Chondrocyte (in vitro differentiated cells): Measurements from ENCODE around the gene PPP1R14C. TPM values are rescaled to one million over a fixed set of nuclear protein-coding genes. Genes with fewer than 3 reads are reported as not detected.

Experiments
- DNase-seq: peaks from one replicate; pipeline ENCODE4 v3.0.0; 2021; ENCODE audit warnings: mixed read lengths, low spot score
- H3K27ac Mint-ChIP-seq: one replicate; pipeline ENCODE4 v1.8.0; 2021; ENCODE audit warnings: mild to moderate bottlenecking, moderate library complexity, mixed read lengths; ENCODE audit not compliant: unreplicated experiment
- H3K27me3 Mint-ChIP-seq: 2 replicates; pipeline ENCODE4 v1.8.0; 2021; ENCODE audit warnings: low read depth, mixed read lengths
- H3K36me3 Mint-ChIP-seq: 2 replicates; pipeline ENCODE4 v1.8.0; 2021; ENCODE audit warnings: low read depth, mixed read lengths
- H3K4me1 Mint-ChIP-seq: 2 replicates; pipeline ENCODE4 v1.8.0; 2021; ENCODE audit warnings: low read depth, mild to moderate bottlenecking, mixed read lengths
- H3K4me3 Mint-ChIP-seq: one replicate; pipeline ENCODE4 v1.8.0; 2021; ENCODE audit warnings: mild to moderate bottlenecking, moderate library complexity, mixed read lengths; ENCODE audit not compliant: unreplicated experiment
- H3K9me3 Mint-ChIP-seq: 2 replicates; pipeline ENCODE4 v1.8.0; 2021; ENCODE audit warnings: low read depth, mixed read lengths
- total RNA-seq: library from RNA; stranded (reverse); gene quantifications from 3 replicates; pipeline ENCODE4 v1.2.1, GENCODE V29; 2021
- TF ChIP-seq, protein P1 (sequence below): fragments of 200-600 bp; sonication (generic); IDR thresholded peaks from 2 replicates; pipeline ENCODE4 v1.5.0; 2021; ENCODE audit warnings: antibody characterized with exemption, mild to moderate bottlenecking, moderate library complexity

The PPP1R14C gene
- total RNA-seq, 1 donor from 2014 or later: 3.4 TPM

DNA sequence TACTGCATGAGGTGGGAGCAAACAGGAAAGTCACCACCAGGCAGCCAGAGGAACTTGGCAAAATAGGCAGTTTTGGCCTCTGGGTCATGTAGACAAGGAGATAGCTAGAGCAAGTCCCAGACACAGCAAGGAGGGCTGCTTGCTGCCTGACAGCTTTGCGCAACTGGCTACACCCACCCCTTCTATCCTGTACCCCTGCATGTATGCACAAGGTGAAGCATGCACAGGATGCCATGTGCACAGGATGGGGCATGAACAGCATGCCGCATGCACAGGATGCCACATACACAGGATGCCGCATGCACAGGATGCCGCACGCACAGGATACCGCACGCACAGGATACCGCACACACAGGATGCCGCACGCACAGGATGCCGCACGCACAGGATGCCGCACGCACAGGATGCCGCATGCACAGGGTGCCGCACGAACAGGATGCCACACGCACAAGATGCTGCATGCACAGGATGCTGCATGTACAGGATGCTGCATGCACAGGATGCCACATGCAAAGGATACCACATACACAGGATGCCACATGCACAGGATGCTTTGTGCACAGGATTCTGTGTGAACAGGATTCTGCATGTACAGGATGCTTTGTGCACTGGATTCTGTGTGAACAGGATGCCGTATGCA, 121.0 kb downstream of the PPP1R14C start:
- H3K4me3 Mint-ChIP-seq: no peak overlapping the region
- H3K27ac Mint-ChIP-seq: no peak overlapping the region
- peaks cover 23% of the 10 kb centered on the region for H3K4me1 Mint-ChIP-seq
- H3K36me3 Mint-ChIP-seq: no peaks in the 10 kb centered on the region
- no peaks in the 10 kb centered on the region for H3K9me3 Mint-ChIP-seq
- no peak for DNase-seq
- TF ChIP-seq, protein P1, sequence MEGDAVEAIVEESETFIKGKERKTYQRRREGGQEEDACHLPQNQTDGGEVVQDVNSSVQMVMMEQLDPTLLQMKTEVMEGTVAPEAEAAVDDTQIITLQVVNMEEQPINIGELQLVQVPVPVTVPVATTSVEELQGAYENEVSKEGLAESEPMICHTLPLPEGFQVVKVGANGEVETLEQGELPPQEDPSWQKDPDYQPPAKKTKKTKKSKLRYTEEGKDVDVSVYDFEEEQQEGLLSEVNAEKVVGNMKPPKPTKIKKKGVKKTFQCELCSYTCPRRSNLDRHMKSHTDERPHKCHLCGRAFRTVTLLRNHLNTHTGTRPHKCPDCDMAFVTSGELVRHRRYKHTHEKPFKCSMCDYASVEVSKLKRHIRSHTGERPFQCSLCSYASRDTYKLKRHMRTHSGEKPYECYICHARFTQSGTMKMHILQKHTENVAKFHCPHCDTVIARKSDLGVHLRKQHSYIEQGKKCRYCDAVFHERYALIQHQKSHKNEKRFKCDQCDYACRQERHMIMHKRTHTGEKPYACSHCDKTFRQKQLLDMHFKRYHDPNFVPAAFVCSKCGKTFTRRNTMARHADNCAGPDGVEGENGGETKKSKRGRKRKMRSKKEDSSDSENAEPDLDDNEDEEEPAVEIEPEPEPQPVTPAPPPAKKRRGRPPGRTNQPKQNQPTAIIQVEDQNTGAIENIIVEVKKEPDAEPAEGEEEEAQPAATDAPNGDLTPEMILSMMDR: no peak
- peaks cover 6% of the 10 kb centered on the region for H3K27me3 Mint-ChIP-seq

DNA sequence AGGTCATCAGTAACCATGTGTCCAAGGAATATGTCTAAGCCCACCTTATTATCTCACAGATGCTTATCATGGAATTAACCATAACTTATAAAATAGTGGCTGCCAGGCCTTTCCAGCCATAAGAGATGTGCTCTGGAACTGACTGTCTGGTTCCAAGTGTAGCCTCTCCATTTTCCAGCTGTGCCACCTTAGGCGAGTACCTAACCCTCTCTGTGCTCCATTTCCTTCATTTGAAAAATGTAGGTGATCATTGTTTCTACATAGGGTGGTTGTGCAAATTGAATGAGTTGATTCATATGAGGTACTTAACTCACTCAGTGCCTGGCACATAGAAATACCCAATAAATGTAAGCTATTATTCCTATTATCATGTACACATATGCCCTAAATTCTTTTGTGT, 123.5 kb downstream of the PPP1R14C start:
- Mint-ChIP-seq H3K27me3 (peaks cover 2% of the 10 kb centered on the region), H3K27ac (peak overlapping the region; percentile 15), H3K4me1 (peaks cover 35% of the 10 kb centered on the region)

DNA sequence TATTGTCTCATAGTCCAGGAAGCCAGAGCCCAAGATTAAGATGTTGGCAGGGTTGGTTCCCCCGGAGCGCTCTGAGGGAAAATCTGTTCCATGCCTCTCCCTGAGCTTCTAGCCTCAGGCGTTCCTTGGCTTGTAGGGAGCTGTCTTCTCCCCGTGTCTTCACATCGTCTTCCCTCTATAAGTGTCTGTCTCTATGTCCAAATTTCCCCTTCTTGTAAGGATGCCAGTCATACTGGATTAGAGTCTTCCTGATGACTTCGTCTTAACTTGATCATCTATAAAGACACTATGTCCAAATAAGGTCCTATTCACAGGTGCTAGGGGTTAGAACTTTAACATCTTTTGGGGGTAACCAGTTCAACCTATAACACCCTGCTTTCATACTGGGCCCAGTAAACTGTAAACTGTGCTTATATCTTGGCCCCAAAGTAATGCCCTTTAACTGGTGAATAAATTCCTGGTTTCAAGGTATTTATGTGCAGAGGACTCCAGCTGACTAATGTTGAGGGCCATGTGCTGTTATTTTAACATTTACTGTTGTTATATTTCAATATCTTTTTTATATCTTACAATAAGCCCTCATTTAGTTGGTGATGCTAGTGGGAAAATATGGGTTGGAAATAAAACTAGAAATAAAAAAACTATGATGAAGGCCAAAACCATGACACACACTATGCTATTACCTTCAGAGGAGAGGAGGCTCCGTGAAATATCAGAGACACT, 124.3 kb downstream of the PPP1R14C start:
- Mint-ChIP-seq H3K9me3 (no peaks in the 10 kb centered on the region), H3K4me1 (peaks cover 38% of the 10 kb centered on the region), H3K36me3 (no peaks in the 10 kb centered on the region), H3K27me3 (no peaks in the 10 kb centered on the region), H3K4me3 (no peak overlapping the region), H3K27ac (peak overlapping the region; percentile 90)
- TF ChIP-seq, protein P1: no peak
- DNase-seq: no peak

More for the DNA sequence above, 123.5 kb downstream of the PPP1R14C start:
- TF ChIP-seq, protein P1: no peak
- no peaks in the 10 kb centered on the region for H3K9me3 Mint-ChIP-seq
- no peak for DNase-seq
- no peaks in the 10 kb centered on the region for H3K36me3 Mint-ChIP-seq
- H3K4me3 Mint-ChIP-seq: no peak overlapping the region

DNA sequence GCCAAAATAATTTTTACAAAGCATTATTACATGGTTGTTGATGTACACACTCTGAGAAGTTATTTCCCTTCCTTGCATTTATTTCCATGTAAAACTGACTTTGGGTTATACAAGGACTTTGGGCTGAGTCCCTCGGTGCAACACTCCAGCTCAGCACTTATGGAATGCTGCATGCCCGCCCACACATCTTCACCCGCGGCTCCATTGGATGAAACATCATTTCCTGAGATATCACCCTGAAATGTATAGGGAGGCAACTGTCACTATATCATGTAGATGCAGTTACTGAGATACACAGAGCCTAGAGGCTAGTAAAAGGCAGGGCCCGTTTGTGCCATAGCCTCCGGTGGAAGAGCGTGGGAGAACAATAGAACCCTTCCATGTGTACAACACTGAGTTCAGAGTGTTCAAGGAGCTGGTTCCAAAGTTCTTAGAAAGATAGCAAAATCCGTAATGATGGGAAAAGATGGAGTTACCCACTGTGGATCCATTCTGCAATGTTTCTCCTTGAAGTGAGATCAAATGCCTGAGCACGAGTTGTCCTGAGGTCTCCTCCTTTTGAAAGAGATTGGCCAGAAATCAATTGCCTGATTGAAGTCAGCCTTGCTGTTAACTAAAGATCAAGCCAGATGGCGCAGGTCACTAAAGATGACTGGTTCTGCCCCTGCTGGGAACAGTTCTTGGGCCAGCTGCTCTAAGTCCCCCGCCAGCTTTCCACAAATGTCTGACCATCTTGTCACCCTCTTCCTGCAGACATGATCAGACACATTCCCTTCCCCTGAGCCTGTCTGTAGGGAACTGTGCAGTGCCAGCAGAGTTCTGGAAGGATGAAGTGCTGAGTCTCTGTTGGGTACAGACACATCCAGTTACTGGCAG, 125.1 kb downstream of the PPP1R14C start:
- Mint-ChIP-seq H3K36me3 (no peaks in the 10 kb centered on the region), H3K9me3 (no peaks in the 10 kb centered on the region), H3K27me3 (no peaks in the 10 kb centered on the region), H3K4me1 (peaks cover 40% of the 10 kb centered on the region), H3K4me3 (no peak overlapping the region), H3K27ac (peak overlapping the region; percentile 90)
- no peak for DNase-seq
- TF ChIP-seq, protein P1: no peak
